Adrenal gland (tissue), 12 donors: Measurements from ENCODE around the gene RAB1B. TPM values are rescaled to one million over a fixed set of nuclear protein-coding genes. Genes with fewer than 3 reads are reported as not detected.

ENCODE experiments used
- DNase-seq, 7 donors: peaks; one replicate each; pipeline ENCODE4 v3.0.0-alpha.2; 2019 to 2020
- H3K27ac ChIP-seq, 5 donors: fragments of 200-600 bp; sonication (generic) in 4 of 5; 1 replicate in 3 of 5; 2 replicates in 2 of 5; pipeline versions ENCODE4 v1.5.1 to v1.8.0; 2016 to 2020; ENCODE audit warnings: mild to moderate bottlenecking in 1 of 5
- H3K27me3 ChIP-seq: fragments of 200-600 bp; 2 replicates; pipeline ENCODE4 v1.8.0; 2021
- H3K36me3 ChIP-seq, 2 donors: fragments of 200-600 bp; replicated peaks in 1 of 2; 1 replicate in 1 of 2; 2 replicates in 1 of 2; pipeline versions ENCODE4 v1.5.1 to v1.8.0; 2018 to 2022
- H3K4me1 ChIP-seq, 2 donors: fragments of 200-600 bp; replicated peaks in 1 of 2; 1 replicate in 1 of 2; 2 replicates in 1 of 2; pipeline versions ENCODE4 v1.5.1 to v1.8.0; 2018 to 2021
- H3K4me3 ChIP-seq, 4 donors: fragments of 200-600 bp; sonication (generic) in 3 of 4; one replicate each; pipeline ENCODE4 v1.5.1; 2016 to 2018
- H3K9me3 ChIP-seq, 3 donors: fragments of 200-600 bp; sonication (generic) in 1 of 3; replicated peaks in 1 of 3; 1 replicate in 2 of 3; 2 replicates in 1 of 3; pipeline versions ENCODE4 v1.5.1 to v1.8.0; 2016 to 2021
- CTCF ChIP-seq, 6 experiments: fragments of 450-650 bp in 4 of 6; fragments of 200-600 bp in 2 of 6; sonication (generic) in 1 of 6; IDR thresholded peaks; 1 replicate in 5 of 6; 2 replicates in 1 of 6; pipeline versions ENCODE4 v1.5.1 to v1.8.0; 2016 to 2021; ENCODE audit warnings: antibody characterized with exemption in 6 of 6, mild to moderate bottlenecking in 2 of 6, moderate library complexity in 1 of 6
- POLR2A ChIP-seq, 2 donors: fragments of 450-650 bp; IDR thresholded peaks; one replicate each; pipeline ENCODE4 v1.6.1; 2017; ENCODE audit warnings: antibody characterized with exemption in 2 of 2, mild to moderate bottlenecking in 2 of 2, moderate library complexity in 1 of 2
- WGBS, 4 donors: extraction: QIAGEN DNeasy Blood & Tissue Kit in 2 of 4; methylation state at CpG; one replicate each; pipeline versions ENCODE4 v1.1.5 to v1.1.7; 2013 to 2017; 5-methylcytosine and 5-hydroxymethylcytosine counted together
- intact Hi-C, 2 donors: fragments of 100-400 bp; cut with DNase I; formaldehyde crosslinking; loops; one replicate each; pipeline versions ENCODE4 v1.14.1 to v1.15.0; 2022 to 2023
- polyA plus RNA-seq, 3 donors: library from polyadenylated mRNA; stranded (reverse); fragments of 200-250 nt in 2 of 3; fragments of 350-450 nt in 1 of 3; fragmentation: Illumina TruSeq in 1 of 3; extraction: RNeasy Lipid Tissue Mini Kit (QIAGEN cat#74804) in 1 of 3; gene quantifications; one replicate each; pipeline ENCODE4 v1.2.3, GENCODE V29; 2013 to 2014
- total RNA-seq, 9 donors: library from RNA; depleted of rRNA in 4 of 9; stranded (reverse); fragments of >200 nt in 4 of 9; fragments of 120-200 nt in 1 of 9; fragmentation: NEBNext Ultra II Directional in 1 of 9; extraction: Animal tissue kit (Norgen Biotek cat#: 25700) in 1 of 9; gene quantifications; one replicate each; pipeline versions ENCODE4 v1.1.0 to v1.2.4, GENCODE V29; 2013 to 2023
- donor health status: healthy with polysubstance abuse.
- donor health status: Bipolar disorder and iron deficiency.
- donor health status: DM: yes; HTN: yes; CAD: no.
- donor health status: DM: no; HTN: no; CAD: no.
- donor health status: DM: no; HTN: no; CAD: no.
- donor health status: DM: yes; HTN: yes; CAD: no.

RAB1B gene
- total and polyA plus RNA-seq, 12 donors = 109 to 190 (median 162) TPM

- 3 to 21% (median 10%) methylated on average over 9 to 80 of the region's 84 CpGs for WGBS, 4 donors
- H3K27ac ChIP-seq = peak within 1 kb of the TSS in 2 of 5 donors; percentile 30 to 74
- peaks cover 6% of the 10 kb centered on the region in 2 donors for H3K4me1 ChIP-seq
- H3K27me3 ChIP-seq = no peaks in the 10 kb centered on the region
- H3K36me3 ChIP-seq = peaks cover 0 to 37% of the 10 kb centered on the region in 2 donors
- TF ChIP-seq CTCF (IDR thresholded peaks at IDR 0.05) (no peak), POLR2A (IDR thresholded peaks at IDR 0.05) (no peak)
- DNase-seq = peak in 1 of 7 donors; percentile 31
- no peaks in the 10 kb centered on the region for H3K9me3 ChIP-seq
- intact Hi-C loops = no loop called here
- H3K4me3 ChIP-seq = peak within 1 kb of the TSS in 1 of 4 donors; percentile 55
These were observed 9.3 kb downstream of the RAB1B start, which contains the start of gene CNIH2 for GRCh38 chr11:66277471-66278362. Gene CNIH2 (plus strand): TSS chr11:66278175. CDS start chr11:66278457, 282 bp downstream.

- intact Hi-C loops = no loop called here
- Histone ChIP-seq H3K4me3 (peak overlapping the region in 1 of 4 donors; percentile 55), H3K9me3 (no peaks in the 10 kb centered on the region), H3K4me1 (peaks cover 6% of the 10 kb centered on the region in 2 donors), H3K27ac (no peak overlapping the region), H3K27me3 (no peaks in the 10 kb centered on the region), H3K36me3 (peaks cover 0 to 28% of the 10 kb centered on the region in 2 donors)
- DNase-seq = no peak
- WGBS, 4 donors = 3 to 9% (median 4%) methylated on average over 10 to 45 of the region's 45 CpGs
- TF ChIP-seq CTCF (IDR thresholded peaks at IDR 0.05) (no peak), POLR2A (IDR thresholded peaks at IDR 0.05) (no peak)
These were observed 10.1 kb downstream of the RAB1B start for GRCh38 chr11:66278363-66279091.

GRCh38 chr11:66279092-66279734 is 10.8 kb downstream of the RAB1B start:
- WGBS, 4 donors = 63 to 66% (median 65%) methylated on average over 15 of the region's 15 CpGs
- no peak for DNase-seq
- H3K36me3 ChIP-seq = peaks cover 0 to 22% of the 10 kb centered on the region in 2 donors

More at GRCh38 chr11:66279092-66279734, 10.8 kb downstream of the RAB1B start:
- Histone ChIP-seq H3K27ac (peak overlapping the region in 1 of 5 donors; percentile 41), H3K9me3 (no peaks in the 10 kb centered on the region), H3K4me3 (no peak overlapping the region), H3K27me3 (no peaks in the 10 kb centered on the region), H3K4me1 (peaks cover 6% of the 10 kb centered on the region in 2 donors)
- TF ChIP-seq POLR2A (IDR thresholded peaks at IDR 0.05) (no peak), CTCF (IDR thresholded peaks at IDR 0.05) (no peak)
- intact Hi-C loops = no loop called here
